Mucosa of stomach (tissue), 1 donor: ENCODE results near the gene HDGFL2.
"Not testable (repeated sequence)": the region's sequence is repeated elsewhere in the genome, so short reads cannot be mapped to it uniquely, and the experiment has no call there.

Experiments
- H3K27me3 ChIP-seq: one replicate; pipeline ENCODE4 v1.7.0; 2013; ENCODE audit warnings: mild to moderate bottlenecking, low read length; ENCODE audit not compliant: control insufficient read depth, insufficient read depth
- H3K36me3 ChIP-seq: one replicate; pipeline ENCODE4 v1.7.0; 2013; ENCODE audit warnings: low read length; ENCODE audit not compliant: control insufficient read depth, insufficient read depth
- H3K4me1 ChIP-seq: one replicate; pipeline ENCODE4 v1.7.0; 2013; ENCODE audit warnings: mild to moderate bottlenecking, low read length; ENCODE audit not compliant: control insufficient read depth, insufficient read depth
- H3K4me3 ChIP-seq: one replicate; pipeline ENCODE4 v1.7.0; 2013; ENCODE audit warnings: low read length
- H3K9ac ChIP-seq: one replicate; pipeline ENCODE4 v1.7.0; 2013; ENCODE audit warnings: mild to moderate bottlenecking, low read length, moderate library complexity
- H3K9me3 ChIP-seq: one replicate; pipeline ENCODE4 v1.7.0; 2013; ENCODE audit warnings: mild to moderate bottlenecking, low read length, moderate library complexity; ENCODE audit not compliant: control insufficient read depth
- donor health status: Pancreatic carcinoma.

The HDGFL2 gene

GRCh38 chr19:4525563-4526002, 53.5 kb downstream of the HDGFL2 start:
- Histone ChIP-seq H3K27me3 (no peaks in the 10 kb centered on the region), H3K9ac (no peak overlapping the region), H3K4me3 (no peak overlapping the region), H3K9me3 (no peaks in the 10 kb centered on the region), H3K4me1 (no peaks in the 10 kb centered on the region), H3K36me3 (no peaks in the 10 kb centered on the region)

- H3K27me3 ChIP-seq, H3K36me3 ChIP-seq, H3K4me1 ChIP-seq, H3K9me3 ChIP-seq, H3K9ac ChIP-seq, H3K4me3 ChIP-seq: not testable (repeated sequence)
Measured at GRCh38 chr19:4527377-4527776, 55.3 kb downstream of the HDGFL2 start.

GRCh38 chr19:4528843-4529242, 56.7 kb downstream of the HDGFL2 start:
- H3K36me3 ChIP-seq, result no peaks in the 10 kb centered on the region
- H3K4me1 ChIP-seq, result no peaks in the 10 kb centered on the region
- no peaks in the 10 kb centered on the region for H3K9me3 ChIP-seq
- H3K4me3 ChIP-seq, result no peak overlapping the region
- H3K9ac ChIP-seq, result no peak overlapping the region
- no peaks in the 10 kb centered on the region for H3K27me3 ChIP-seq

- Histone ChIP-seq H3K4me3 (no peak overlapping the region), H3K36me3 (no peaks in the 10 kb centered on the region)
Measured at GRCh38 chr19:4529924-4530522, 57.9 kb downstream of the HDGFL2 start.

GRCh38 chr19:4531562-4532165, 59.6 kb downstream of the HDGFL2 start:
- Histone ChIP-seq H3K4me3 (no peak overlapping the region), H3K9me3 (no peaks in the 10 kb centered on the region), H3K4me1 (peaks cover 15% of the 10 kb centered on the region), H3K27me3 (peaks cover 3% of the 10 kb centered on the region), H3K9ac (no peak overlapping the region), H3K36me3 (no peaks in the 10 kb centered on the region)

More at GRCh38 chr19:4529924-4530522, 57.9 kb downstream of the HDGFL2 start:
- Histone ChIP-seq H3K9me3 (no peaks in the 10 kb centered on the region), H3K9ac (no peak overlapping the region), H3K27me3 (no peaks in the 10 kb centered on the region), H3K4me1 (peaks cover 6% of the 10 kb centered on the region)

- H3K9ac ChIP-seq, result no peak overlapping the region
- H3K4me1 ChIP-seq, result peaks cover 19% of the 10 kb centered on the region
- no peaks in the 10 kb centered on the region for H3K9me3 ChIP-seq
- peaks cover 4% of the 10 kb centered on the region for H3K27me3 ChIP-seq
- H3K4me3 ChIP-seq, result no peak overlapping the region
- no peaks in the 10 kb centered on the region for H3K36me3 ChIP-seq
Measured at GRCh38 chr19:4533334-4533733, 61.2 kb downstream of the HDGFL2 start.

GRCh38 chr19:4533835-4534424, 61.8 kb downstream of the HDGFL2 start:
- H3K36me3 ChIP-seq, result no peaks in the 10 kb centered on the region
- no peaks in the 10 kb centered on the region for H3K9me3 ChIP-seq
- H3K4me1 ChIP-seq, result peaks cover 20% of the 10 kb centered on the region
- H3K27me3 ChIP-seq, result peaks cover 4% of the 10 kb centered on the region
- H3K9ac ChIP-seq, result no peak overlapping the region
- H3K4me3 ChIP-seq, result no peak overlapping the region

GRCh38 chr19:4534836-4535658, 63.0 kb downstream of the HDGFL2 start, which contains the start of gene PLIN5:
Gene PLIN5, minus strand, starts transcription at chr19:4535224. Its CDS starts 1,150 bp downstream, at chr19:4534074.
- Histone ChIP-seq H3K27me3 (peaks cover 4% of the 10 kb centered on the region), H3K9ac (peak within 1 kb of the TSS; percentile 39), H3K36me3 (no peaks in the 10 kb centered on the region), H3K9me3 (no peaks in the 10 kb centered on the region), H3K4me3 (no peak within 1 kb of the TSS), H3K4me1 (peaks cover 31% of the 10 kb centered on the region)

GRCh38 chr19:4536798-4537197, 64.7 kb downstream of the HDGFL2 start:
- no peak overlapping the region for H3K9ac ChIP-seq
- H3K27me3 ChIP-seq, result peaks cover 4% of the 10 kb centered on the region
- peaks cover 31% of the 10 kb centered on the region for H3K4me1 ChIP-seq
- no peaks in the 10 kb centered on the region for H3K9me3 ChIP-seq
- no peaks in the 10 kb centered on the region for H3K36me3 ChIP-seq
- no peak overlapping the region for H3K4me3 ChIP-seq

- Histone ChIP-seq H3K9ac (no peak overlapping the region), H3K4me1 (peaks cover 31% of the 10 kb centered on the region), H3K4me3 (no peak overlapping the region), H3K27me3 (peaks cover 4% of the 10 kb centered on the region), H3K9me3 (no peaks in the 10 kb centered on the region), H3K36me3 (no peaks in the 10 kb centered on the region)
Measured at GRCh38 chr19:4537953-4538600, 66.0 kb downstream of the HDGFL2 start.

- no peaks in the 10 kb centered on the region for H3K9me3 ChIP-seq
- H3K9ac ChIP-seq, result no peak overlapping the region
- peaks cover 31% of the 10 kb centered on the region for H3K4me1 ChIP-seq
- H3K36me3 ChIP-seq, result no peaks in the 10 kb centered on the region
- no peak overlapping the region for H3K4me3 ChIP-seq
- H3K27me3 ChIP-seq, result peaks cover 4% of the 10 kb centered on the region
Measured at GRCh38 chr19:4538601-4538954, 66.5 kb downstream of the HDGFL2 start.
